ENCODE results near the gene FLG2.

DNA sequence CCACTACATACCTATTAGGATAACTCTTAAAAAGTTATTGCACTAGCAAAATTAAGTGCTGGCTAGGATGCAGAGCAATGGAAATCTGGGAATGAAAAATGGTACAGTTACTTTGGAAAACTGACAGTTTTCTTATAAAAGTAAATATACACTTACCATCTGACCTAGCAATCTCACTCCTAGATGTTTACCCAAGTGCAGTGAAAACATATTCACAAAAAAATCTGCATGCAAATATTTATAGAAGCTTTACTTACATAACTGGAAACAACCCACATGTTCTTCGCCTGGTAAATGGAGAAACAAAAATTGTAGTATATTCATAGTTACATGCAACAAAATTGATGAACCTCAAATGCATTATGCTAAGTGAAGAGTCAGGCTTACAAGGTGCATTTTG is 12.9 kb upstream of the FLG2 start:
- TF ChIP-seq, protein P1, sequence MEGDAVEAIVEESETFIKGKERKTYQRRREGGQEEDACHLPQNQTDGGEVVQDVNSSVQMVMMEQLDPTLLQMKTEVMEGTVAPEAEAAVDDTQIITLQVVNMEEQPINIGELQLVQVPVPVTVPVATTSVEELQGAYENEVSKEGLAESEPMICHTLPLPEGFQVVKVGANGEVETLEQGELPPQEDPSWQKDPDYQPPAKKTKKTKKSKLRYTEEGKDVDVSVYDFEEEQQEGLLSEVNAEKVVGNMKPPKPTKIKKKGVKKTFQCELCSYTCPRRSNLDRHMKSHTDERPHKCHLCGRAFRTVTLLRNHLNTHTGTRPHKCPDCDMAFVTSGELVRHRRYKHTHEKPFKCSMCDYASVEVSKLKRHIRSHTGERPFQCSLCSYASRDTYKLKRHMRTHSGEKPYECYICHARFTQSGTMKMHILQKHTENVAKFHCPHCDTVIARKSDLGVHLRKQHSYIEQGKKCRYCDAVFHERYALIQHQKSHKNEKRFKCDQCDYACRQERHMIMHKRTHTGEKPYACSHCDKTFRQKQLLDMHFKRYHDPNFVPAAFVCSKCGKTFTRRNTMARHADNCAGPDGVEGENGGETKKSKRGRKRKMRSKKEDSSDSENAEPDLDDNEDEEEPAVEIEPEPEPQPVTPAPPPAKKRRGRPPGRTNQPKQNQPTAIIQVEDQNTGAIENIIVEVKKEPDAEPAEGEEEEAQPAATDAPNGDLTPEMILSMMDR (IDR thresholded peaks at IDR 0.05 in 8 of 11, conservative IDR thresholded peaks at IDR 0.05 in 3 of 11): no peak
- TF ChIP-seq POLR2A (IDR thresholded peaks at IDR 0.05): no peak
- no peak for TF ChIP-seq POLR2AphosphoS5 (IDR thresholded peaks at IDR 0.05)

Measured in spleen (tissue), 7 donors.